GM10248 (cell line): Measurements from ENCODE around the gene SYNE2.
"Not testable (repeated sequence)": the region's sequence is repeated elsewhere in the genome, so short reads cannot be mapped to it uniquely, and the experiment has no call there.

Experiments used
- CTCF ChIA-PET: fragments of 300-600 bp; sonication (Branson Sonifier 250); formaldehyde crosslinking; extraction: SDS; loops from one replicate; lab custom pipeline; 2021; ENCODE audit warnings: antibody characterized with exemption; lab: Yijun Ruan, JAX
- POLR2A ChIA-PET: fragments of 350-650 bp; sonication (Branson Sonifier 250); formaldehyde crosslinking; extraction: SDS; loops from one replicate; lab custom pipeline; 2020; ENCODE audit warnings: antibody characterized with exemption; lab: Yijun Ruan, JAX
- DNase-seq: peaks from one replicate; pipeline ENCODE4 v3.0.0; 2012; ENCODE audit errors: extremely low spot score
- TF ChIP-seq, protein P1 (sequence below): IDR thresholded peaks from 2 replicates; pipeline ENCODE4 v1.5.1; 2012; ENCODE audit warnings: mild to moderate bottlenecking, low read depth; ENCODE audit errors: extremely low read depth, missing control alignments, control extremely low read depth

SYNE2 gene

DNA sequence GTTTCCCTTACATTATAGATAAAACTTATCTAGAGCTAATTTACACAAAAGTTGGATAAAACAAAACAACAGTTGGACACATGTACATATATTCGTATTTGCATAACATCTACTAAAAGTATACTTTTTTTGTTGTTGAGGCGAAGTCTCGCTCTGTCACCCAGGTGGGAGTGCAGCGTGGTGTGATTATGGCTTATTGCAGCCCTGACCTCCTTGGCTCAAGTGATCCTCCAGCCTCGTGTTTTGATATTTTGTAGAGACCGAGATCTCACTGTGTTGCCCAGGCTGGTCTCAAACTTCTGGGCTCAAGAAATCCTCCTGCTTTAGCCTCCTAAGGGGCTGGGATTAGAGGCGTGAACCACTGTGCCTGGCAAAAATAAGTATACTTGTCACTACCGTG lies 9.4 kb downstream of the SYNE2 start:
- CTCF ChIA-PET = no interaction called here
- POLR2A ChIA-PET = no interaction called here
- TF ChIP-seq, protein P1, sequence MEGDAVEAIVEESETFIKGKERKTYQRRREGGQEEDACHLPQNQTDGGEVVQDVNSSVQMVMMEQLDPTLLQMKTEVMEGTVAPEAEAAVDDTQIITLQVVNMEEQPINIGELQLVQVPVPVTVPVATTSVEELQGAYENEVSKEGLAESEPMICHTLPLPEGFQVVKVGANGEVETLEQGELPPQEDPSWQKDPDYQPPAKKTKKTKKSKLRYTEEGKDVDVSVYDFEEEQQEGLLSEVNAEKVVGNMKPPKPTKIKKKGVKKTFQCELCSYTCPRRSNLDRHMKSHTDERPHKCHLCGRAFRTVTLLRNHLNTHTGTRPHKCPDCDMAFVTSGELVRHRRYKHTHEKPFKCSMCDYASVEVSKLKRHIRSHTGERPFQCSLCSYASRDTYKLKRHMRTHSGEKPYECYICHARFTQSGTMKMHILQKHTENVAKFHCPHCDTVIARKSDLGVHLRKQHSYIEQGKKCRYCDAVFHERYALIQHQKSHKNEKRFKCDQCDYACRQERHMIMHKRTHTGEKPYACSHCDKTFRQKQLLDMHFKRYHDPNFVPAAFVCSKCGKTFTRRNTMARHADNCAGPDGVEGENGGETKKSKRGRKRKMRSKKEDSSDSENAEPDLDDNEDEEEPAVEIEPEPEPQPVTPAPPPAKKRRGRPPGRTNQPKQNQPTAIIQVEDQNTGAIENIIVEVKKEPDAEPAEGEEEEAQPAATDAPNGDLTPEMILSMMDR = no peak
- no peak for DNase-seq

DNA sequence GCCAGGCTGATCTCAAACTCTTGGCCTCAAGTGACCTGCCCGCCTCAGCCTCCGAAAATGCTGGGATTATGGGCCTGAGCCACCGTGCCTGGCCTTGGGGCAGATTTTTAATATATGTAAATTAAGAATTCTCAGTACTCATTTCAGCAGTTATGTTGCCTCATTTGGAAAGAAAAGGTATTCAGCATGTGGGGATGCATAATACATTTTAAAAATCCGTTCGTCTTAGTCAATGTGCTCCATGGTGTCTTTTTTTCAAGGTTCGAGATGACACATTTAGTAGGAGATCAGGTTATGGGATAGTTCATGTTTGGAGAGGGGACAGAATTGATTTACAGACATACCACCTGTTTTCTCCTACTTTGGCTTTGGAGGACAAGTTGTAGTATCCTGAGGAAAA lies 10.2 kb downstream of the SYNE2 start:
- TF ChIP-seq, protein P1 = no peak
- ChIA-PET POLR2A (no interaction called here), CTCF (interaction anchor here (0.8 to 1.7 kb wide), 4 partner anchors 8 to 431 kb away, joined by 3 to 9 read pairs (median 5); partner anchors contain the start of genes ESR2 and SYNE2)
- no peak for DNase-seq

DNA sequence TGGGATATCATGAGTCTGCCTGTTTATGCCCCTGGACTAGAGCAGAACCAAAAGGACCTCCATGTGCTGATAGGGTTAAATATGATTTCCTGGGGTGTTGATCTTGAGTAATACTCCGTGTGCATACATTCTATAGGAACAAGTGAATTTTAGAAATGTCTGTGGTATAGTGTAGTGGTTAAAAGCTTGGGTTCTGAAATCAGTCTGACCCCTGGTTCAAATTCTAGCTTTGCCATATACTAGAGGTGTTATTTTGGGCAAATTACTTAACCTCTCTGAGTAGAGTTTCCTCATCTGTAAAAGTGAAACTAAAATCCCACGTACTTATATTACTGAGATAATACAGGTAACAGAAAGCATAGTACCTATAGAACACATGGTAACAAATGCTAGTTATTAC lies 12.0 kb downstream of the SYNE2 start:
- DNase-seq, POLR2A ChIA-PET: not testable (repeated sequence)
- CTCF ChIA-PET = interaction anchor here (1.0 to 1.7 kb wide), 4 partner anchors 10 to 429 kb away, joined by 3 to 9 read pairs (median 5); partner anchors contain the start of genes ESR2 and SYNE2

DNA sequence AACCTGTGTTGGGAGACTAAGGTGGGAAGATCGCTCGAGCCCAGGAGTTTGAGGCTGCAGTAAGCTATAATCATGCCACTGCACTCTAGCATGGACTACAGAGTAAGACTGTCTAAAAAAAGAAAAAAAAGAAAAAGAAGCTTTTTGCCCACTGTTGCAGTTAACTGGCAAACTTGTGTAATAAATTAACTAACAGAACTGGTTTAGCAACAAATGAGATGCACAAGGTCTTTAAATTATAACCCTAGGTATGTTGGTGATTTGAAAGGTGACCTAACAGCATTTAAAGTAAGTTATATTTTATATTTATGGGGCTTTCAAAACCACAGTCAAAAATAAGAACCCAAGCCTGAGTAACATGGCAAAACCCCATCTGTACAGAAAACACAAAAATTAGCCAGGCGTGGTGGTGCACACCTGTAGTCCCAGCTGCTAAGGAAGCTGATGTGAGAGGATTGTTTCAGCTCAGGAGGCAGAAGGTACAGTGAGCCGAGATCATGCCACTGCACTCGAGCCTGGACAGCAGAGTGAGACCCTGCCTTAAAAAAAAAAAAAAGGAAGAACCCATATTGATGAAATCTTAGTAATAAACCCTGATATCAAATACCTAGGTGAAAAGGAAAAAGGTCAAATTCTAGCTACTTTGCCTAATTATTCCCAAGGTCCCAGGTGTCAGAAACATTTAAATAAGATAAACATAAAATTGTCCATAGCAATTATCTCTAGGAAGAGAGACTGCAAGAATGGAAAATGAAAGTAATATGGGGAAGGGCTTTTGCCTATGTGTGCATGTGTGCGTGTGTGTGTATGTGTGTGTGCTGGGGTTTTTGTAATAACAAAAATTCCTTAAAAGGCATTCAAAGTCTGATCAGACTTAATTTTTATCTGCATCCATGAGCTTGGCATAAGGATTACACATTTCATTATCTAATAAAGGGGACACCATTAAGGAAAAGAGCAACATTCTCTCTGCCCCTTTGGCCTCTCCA lies 15.4 kb downstream of the SYNE2 start:
- POLR2A ChIA-PET = interaction anchor here (0.5 kb wide), 1 partner anchor 51 kb away, joined by 5 read pairs; no protein-coding TSS in a partner anchor
- CTCF ChIA-PET = interaction anchor here (0.9 to 2.1 kb wide), 8 partner anchors 14 to 91 kb away, joined by 3 to 5 read pairs (median 4); partner anchors contain the start of gene SYNE2
- no peak for DNase-seq
- TF ChIP-seq, protein P1 = no peak

DNA sequence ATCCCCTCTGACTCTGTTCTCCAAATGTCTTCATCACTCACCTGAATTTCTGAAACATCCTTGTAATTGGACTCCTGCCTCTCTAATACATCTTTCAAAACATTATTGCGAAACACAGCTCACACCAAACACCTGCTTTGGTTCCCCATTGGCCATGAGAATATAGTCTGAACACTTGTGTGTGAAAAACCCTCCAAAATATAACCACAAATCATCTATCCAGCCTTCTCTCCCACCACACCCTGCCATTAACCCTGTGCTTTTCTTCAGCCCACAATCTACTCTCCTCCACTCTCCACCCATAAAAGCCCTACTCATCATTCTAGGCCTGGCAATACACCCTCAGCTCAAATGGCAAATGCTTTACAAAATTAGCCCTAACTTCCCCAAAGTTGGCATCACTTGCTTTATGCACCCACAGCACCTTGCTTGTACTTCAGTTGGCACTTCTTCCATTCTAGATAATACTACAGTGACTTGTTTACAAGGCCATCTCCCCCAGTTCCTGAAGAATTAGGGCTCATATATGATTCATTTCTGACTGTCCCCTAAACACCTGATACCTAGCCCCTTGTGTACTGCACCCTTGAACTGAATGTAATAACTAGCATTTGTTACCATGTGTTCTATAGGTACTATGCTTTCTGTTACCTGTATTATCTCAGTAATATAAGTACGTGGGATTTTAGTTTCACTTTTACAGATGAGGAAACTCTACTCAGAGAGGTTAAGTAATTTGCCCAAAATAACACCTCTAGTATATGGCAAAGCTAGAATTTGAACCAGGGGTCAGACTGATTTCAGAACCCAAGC lies 17.3 kb downstream of the SYNE2 start:
- POLR2A ChIA-PET = interaction anchor here (0.6 kb wide), 1 partner anchor 42 kb away, joined by 4 read pairs; no protein-coding TSS in a partner anchor
- DNase-seq, CTCF ChIA-PET: not testable (repeated sequence)

DNA sequence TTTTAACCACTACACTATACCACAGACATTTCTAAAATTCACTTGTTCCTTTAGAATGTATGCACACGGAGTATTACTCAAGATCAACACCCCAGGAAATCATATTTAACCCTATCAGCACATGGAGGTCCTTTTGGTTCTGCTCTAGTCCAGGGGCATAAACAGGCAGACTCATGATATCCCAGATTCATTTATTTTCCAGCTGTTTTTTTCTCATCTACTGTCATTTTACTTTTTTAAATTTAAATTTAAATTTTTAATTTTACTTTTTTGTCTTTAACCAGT lies 17.9 kb downstream of the SYNE2 start:
- CTCF ChIA-PET, POLR2A ChIA-PET, DNase-seq: not testable (repeated sequence)

DNA sequence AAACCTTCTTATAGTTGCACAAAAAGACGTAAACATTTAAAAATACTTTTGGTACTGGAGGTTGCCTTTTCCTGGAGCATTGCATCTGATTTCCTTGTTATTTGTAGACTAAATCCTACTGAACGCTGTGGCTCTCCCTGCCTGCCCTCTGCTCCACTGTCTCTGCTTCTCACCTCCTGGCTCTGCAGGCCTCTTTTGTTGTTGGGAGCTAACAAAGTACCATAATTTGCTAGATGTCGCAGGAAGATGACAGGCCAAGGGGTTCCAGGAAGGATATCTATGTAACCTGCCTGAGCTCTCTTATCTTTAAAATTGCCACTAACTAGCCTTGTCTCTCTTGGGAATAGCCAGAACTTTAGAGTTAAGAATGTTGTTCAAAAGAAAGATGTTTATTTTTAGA lies 21.4 kb downstream of the SYNE2 start:
- TF ChIP-seq, protein P1 = no peak
- CTCF ChIA-PET = no interaction called here
- DNase-seq = no peak
- POLR2A ChIA-PET = no interaction called here
